ENCODE results near the gene FAM135A. TPM values are rescaled to one million over a fixed set of nuclear protein-coding genes. Genes with fewer than 3 reads are reported as not detected.

FAM135A gene
- total and polyA plus RNA-seq, 2 of the 8 experiments (the other 6 are each of a cell fraction or from before 2014, with no cell fraction given) = 17.4 to 35.7 TPM

GRCh38 chr6:70557998-70558397 lies 144.7 kb downstream of the FAM135A start:
- Histone ChIP-seq H3K4me1 (replicated peaks in 1 of 4; ENCODE audit: control insufficient read depth in 3 of 4, insufficient read depth in 4 of 4, low read length in 3 of 4) (no peaks in the 10 kb centered on the region), H4K8ac (ENCODE audit: extremely low read depth, insufficient read depth, low read length) (no peak overlapping the region), H3K9me3 (ENCODE audit: insufficient read depth in 2 of 2, low read depth in 1 of 2, low read length in 1 of 2) (no peaks in the 10 kb centered on the region), H2BK5ac (ENCODE audit: low read depth, low read length) (no peak overlapping the region), H3K14ac (ENCODE audit: insufficient read length) (no peak overlapping the region), H4K5ac (ENCODE audit: insufficient read length, low read depth, low read length) (no peak overlapping the region), H2AK5ac (ENCODE audit: low read depth, low read length) (no peak overlapping the region), H3K79me2 (ENCODE audit: control insufficient read depth in 1 of 2, insufficient read depth in 2 of 2, low read length in 2 of 2) (no peaks in the 10 kb centered on the region), H3K23me2 (ENCODE audit: low read depth, low read length) (no peaks in the 10 kb centered on the region), H3K4me3 (ENCODE audit: extremely low read depth in 1 of 4, insufficient read depth in 2 of 4, low read depth in 3 of 4, low read length in 4 of 4) (no peak overlapping the region), H2BK15ac (ENCODE audit: low read length) (no peak overlapping the region), H3K18ac (ENCODE audit: extremely low read depth, low read length) (no peak overlapping the region), H3K4me2 (ENCODE audit: insufficient read depth in 1 of 2, low read depth in 2 of 2, low read length in 2 of 2) (no peak overlapping the region), H4K20me1 (replicated peaks in 1 of 2; ENCODE audit: control insufficient read depth in 1 of 2, insufficient read depth in 2 of 2, low read length in 2 of 2) (no peaks in the 10 kb centered on the region), H2BK20ac (ENCODE audit: low read length) (no peak overlapping the region), H2BK12ac (ENCODE audit: low read depth, low read length) (no peak overlapping the region), H3K23ac (ENCODE audit: insufficient read length) (no peak overlapping the region), H4K91ac (replicated peaks; ENCODE audit: insufficient read length, low read length) (no peak overlapping the region), H3K27ac (ENCODE audit: low read depth, low read length) (no peak overlapping the region), H3K9ac (replicated peaks in 1 of 4; ENCODE audit: extremely low read depth in 1 of 4, low read depth in 3 of 4, low read length in 3 of 4) (no peak overlapping the region), H3K79me1 (ENCODE audit: low read depth, low read length) (no peaks in the 10 kb centered on the region), H2AFZ (ENCODE audit: low read length) (no peak overlapping the region), H3K36me3 (ENCODE audit: control insufficient read depth in 2 of 4, insufficient read depth in 4 of 4, low read length in 3 of 4) (no peaks in the 10 kb centered on the region; a peak in 1 of 8 replicates), H2BK120ac (replicated peaks; ENCODE audit: low read depth, low read length) (no peak overlapping the region), H3K4ac (replicated peaks; ENCODE audit: insufficient read length, low read depth, low read length) (no peak overlapping the region), H3K27me3 (replicated peaks in 1 of 4; ENCODE audit: control insufficient read depth in 3 of 4, extremely low read depth in 1 of 4, insufficient read depth in 3 of 4, low read length in 3 of 4) (no peaks in the 10 kb centered on the region), H3K56ac (replicated peaks; ENCODE audit: insufficient read length, low read depth, low read length) (no peak overlapping the region)
- FAIRE-seq (no peak), DNase-seq (ENCODE audit: low read depth in 1 of 2, low spot score in 2 of 2) (no peak)
- POLR2A ChIA-PET (ENCODE audit: partially characterized antibody) = no interaction called here
- WGBS, 2 experiments (ENCODE audit: extremely low coverage in 1 of 2, insufficient coverage in 1 of 2, insufficient read length in 1 of 2, insufficient replicate concordance in 2 of 2, low coverage in 1 of 2, low lambda C conversion rate in 2 of 2, missing lambda C conversion rate in 1 of 2) = 100% methylated on average over 1 of the region's 1 CpG; no CpG with 5 or more reads in 1 of the 2 experiments
- CTCF ChIA-PET (ENCODE audit: partially characterized antibody) = interaction anchor here (0.6 to 1.6 kb wide), 4 partner anchors 8 to 125 kb away, joined by 3 to 5 read pairs (median 4); no protein-coding TSS in a partner anchor
- no peak for TF ChIP-seq TCF12 (IDR thresholded peaks at IDR 0.05; ENCODE audit: low read depth, low read length)
- TF ChIP-seq CTCF (IDR thresholded peaks at IDR 0.05; ENCODE audit: control extremely low read depth in 1 of 3, insufficient read depth in 1 of 3, low read depth in 1 of 3, low read length in 3 of 3) = no peak
- TF ChIP-seq ASH2L (IDR thresholded peaks at IDR 0.05; ENCODE audit: low read length) = no peak
- TF ChIP-seq TEAD4 (IDR thresholded peaks at IDR 0.05; ENCODE audit: low read depth, low read length) = no peak
- no peak for TF ChIP-seq SIN3A (conservative IDR thresholded peaks at IDR 0.05 in 1 of 2, IDR thresholded peaks at IDR 0.05 in 1 of 2; ENCODE audit: low read depth in 1 of 2, low read length in 2 of 2)
- no peak for TF ChIP-seq NANOG (IDR thresholded peaks at IDR 0.05; ENCODE audit: insufficient read depth, low read depth, low read length, poor library complexity, severe bottlenecking)
- TF ChIP-seq SRF (IDR thresholded peaks at IDR 0.05; ENCODE audit: low read depth, low read length) = no peak

Data from H1 (cell line).